ENCODE results near the gene MYO18B. TPM values are rescaled to one million over a fixed set of nuclear protein-coding genes. Genes with fewer than 3 reads are reported as not detected.

Gene MYO18B
- total and polyA plus RNA-seq, 2 of the 4 experiments (the other 2 are of a cell fraction) = under 0.01 TPM; not detected in 1

- H3K9ac ChIP-seq (ENCODE audit: low read depth, low read length) = no peak overlapping the region
- H3K4ac ChIP-seq (ENCODE audit: low read depth, low read length) = no peak overlapping the region
- H4K20me1 ChIP-seq (ENCODE audit: insufficient read depth, low read length) = no peaks in the 10 kb centered on the region
- ChIA-PET CTCF (interaction anchor here (1.0 to 1.1 kb wide), 2 partner anchors 228 to 239 kb away, joined by 3 to 4 read pairs; no protein-coding TSS in a partner anchor), POLR2A (ENCODE audit: unreplicated experiment) (no interaction called here)
- no peak overlapping the region for H4K91ac ChIP-seq (ENCODE audit: insufficient read depth, low read depth, low read length)
- H3K27me3 ChIP-seq (ENCODE audit: control insufficient read depth, insufficient read depth, low read length) = no peaks in the 10 kb centered on the region
- dilution Hi-C loops (cut with HindIII; ENCODE audit: low sequenced_read_pairs, unreplicated experiment) (no loop called here), in situ Hi-C loops (cut with MboI; ENCODE audit: low sequenced_read_pairs) (loop anchor here (5.0 kb wide), 1 partner anchor 234 kb away; no protein-coding TSS in a partner anchor), intact Hi-C loops (cut with micrococcal nuclease) (loop anchor here (5.0 kb wide), 1 partner anchor 254 kb away; no protein-coding TSS in a partner anchor)
- no peaks in the 10 kb centered on the region for H3K36me3 ChIP-seq (ENCODE audit: control insufficient read depth, insufficient read depth, low read length)
- no peak overlapping the region for H2BK20ac ChIP-seq (ENCODE audit: low read depth, low read length)
- no peaks in the 10 kb centered on the region for H3K9me3 ChIP-seq (ENCODE audit: control insufficient read depth, insufficient read depth, low read length)
- no peak overlapping the region for H3K23ac ChIP-seq (ENCODE audit: low read depth, low read length)
- H4K5ac ChIP-seq (ENCODE audit: low read depth, low read length) = no peak overlapping the region
- H3K4me2 ChIP-seq (ENCODE audit: low read depth, low read length) = no peak overlapping the region; the same call in 1 of the 2 replicates
- H3K4me3 ChIP-seq (ENCODE audit: insufficient read depth, low read depth, low read length) = no peak overlapping the region
- H3K14ac ChIP-seq (replicated peaks; ENCODE audit: low read depth, low read length) = no peak overlapping the region
- H3K56ac ChIP-seq (ENCODE audit: extremely low read depth, insufficient read depth, low read length) = no peak overlapping the region
- H2AFZ ChIP-seq (replicated peaks; ENCODE audit: low read length, poor library complexity) = no peak overlapping the region
- no peak overlapping the region for H2BK5ac ChIP-seq (ENCODE audit: low read depth, low read length, poor library complexity, severe bottlenecking)
- DNase-seq (peak; percentile 22), ATAC-seq (ENCODE audit: low read depth) (peak; percentile 32; the same call in 1 of the 2 replicates)
- no peak overlapping the region for H2AK9ac ChIP-seq (replicated peaks; ENCODE audit: low read depth, low read length, poor library complexity)
- H3K4me1 ChIP-seq (ENCODE audit: control insufficient read depth, insufficient read depth, low read length) = no peaks in the 10 kb centered on the region
- H2BK120ac ChIP-seq (ENCODE audit: low read depth, low read length) = no peak overlapping the region
- no peak overlapping the region for H2AK5ac ChIP-seq (ENCODE audit: low read depth, low read length)
- TF ChIP-seq CHD1 (IDR thresholded peaks at IDR 0.05; ENCODE audit: low read depth, low read length) = no peak
- no peak for TF ChIP-seq BHLHE40 (IDR thresholded peaks at IDR 0.05; ENCODE audit: low read depth, low read length)
- no peak for TF ChIP-seq MAFK (IDR thresholded peaks at IDR 0.05; ENCODE audit: low read depth, low read length)
- TF ChIP-seq, protein P1, sequence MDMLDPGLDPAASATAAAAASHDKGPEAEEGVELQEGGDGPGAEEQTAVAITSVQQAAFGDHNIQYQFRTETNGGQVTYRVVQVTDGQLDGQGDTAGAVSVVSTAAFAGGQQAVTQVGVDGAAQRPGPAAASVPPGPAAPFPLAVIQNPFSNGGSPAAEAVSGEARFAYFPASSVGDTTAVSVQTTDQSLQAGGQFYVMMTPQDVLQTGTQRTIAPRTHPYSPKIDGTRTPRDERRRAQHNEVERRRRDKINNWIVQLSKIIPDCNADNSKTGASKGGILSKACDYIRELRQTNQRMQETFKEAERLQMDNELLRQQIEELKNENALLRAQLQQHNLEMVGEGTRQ (IDR thresholded peaks at IDR 0.05; ENCODE audit: low read depth, low read length) = no peak
- TF ChIP-seq MAZ (IDR thresholded peaks at IDR 0.05; ENCODE audit: borderline replicate concordance, low read depth, low read length) = no peak
- TF ChIP-seq CEBPB (IDR thresholded peaks at IDR 0.05; ENCODE audit: low read depth, low read length) = no peak
- no peak for TF ChIP-seq RCOR1 (IDR thresholded peaks at IDR 0.05; ENCODE audit: insufficient replicate concordance, low read length)
- no peak for TF ChIP-seq SMC3 (IDR thresholded peaks at IDR 0.05; ENCODE audit: low read depth, low read length)
- no peak for TF ChIP-seq FOS (IDR thresholded peaks at IDR 0.05; ENCODE audit: low read depth, low read length)
- TF ChIP-seq MXI1 (IDR thresholded peaks at IDR 0.05; ENCODE audit: borderline replicate concordance, low read depth, low read length) = no peak
- TF ChIP-seq POLR2A (IDR thresholded peaks at IDR 0.05; ENCODE audit: low read depth, low read length) = no peak
- TF ChIP-seq, protein P2, sequence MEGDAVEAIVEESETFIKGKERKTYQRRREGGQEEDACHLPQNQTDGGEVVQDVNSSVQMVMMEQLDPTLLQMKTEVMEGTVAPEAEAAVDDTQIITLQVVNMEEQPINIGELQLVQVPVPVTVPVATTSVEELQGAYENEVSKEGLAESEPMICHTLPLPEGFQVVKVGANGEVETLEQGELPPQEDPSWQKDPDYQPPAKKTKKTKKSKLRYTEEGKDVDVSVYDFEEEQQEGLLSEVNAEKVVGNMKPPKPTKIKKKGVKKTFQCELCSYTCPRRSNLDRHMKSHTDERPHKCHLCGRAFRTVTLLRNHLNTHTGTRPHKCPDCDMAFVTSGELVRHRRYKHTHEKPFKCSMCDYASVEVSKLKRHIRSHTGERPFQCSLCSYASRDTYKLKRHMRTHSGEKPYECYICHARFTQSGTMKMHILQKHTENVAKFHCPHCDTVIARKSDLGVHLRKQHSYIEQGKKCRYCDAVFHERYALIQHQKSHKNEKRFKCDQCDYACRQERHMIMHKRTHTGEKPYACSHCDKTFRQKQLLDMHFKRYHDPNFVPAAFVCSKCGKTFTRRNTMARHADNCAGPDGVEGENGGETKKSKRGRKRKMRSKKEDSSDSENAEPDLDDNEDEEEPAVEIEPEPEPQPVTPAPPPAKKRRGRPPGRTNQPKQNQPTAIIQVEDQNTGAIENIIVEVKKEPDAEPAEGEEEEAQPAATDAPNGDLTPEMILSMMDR (conservative IDR thresholded peaks at IDR 0.05; ENCODE audit: low read depth, low read length) = no peak
- TF ChIP-seq ELK1 (IDR thresholded peaks at IDR 0.05; ENCODE audit: borderline replicate concordance, low read depth, low read length) = no peak
- TF ChIP-seq NFE2L2 (IDR thresholded peaks at IDR 0.05; ENCODE audit: low read depth, low read length) = no peak
- no peak overlapping the region for H3K18ac ChIP-seq (ENCODE audit: low read depth, low read length)
- no peak overlapping the region for H2BK15ac ChIP-seq (ENCODE audit: low read depth, low read length)
- no peak overlapping the region for H4K8ac ChIP-seq (ENCODE audit: low read depth in 2 of 2, low read length in 2 of 2)
- no peaks in the 10 kb centered on the region for H3K79me1 ChIP-seq (ENCODE audit: low read depth in 1 of 2, low read length in 2 of 2)
- no peak overlapping the region for H3K27ac ChIP-seq (ENCODE audit: insufficient read depth, low read length)
- no TSS peak for BruUV-seq (replicated peaks)
- no peaks in the 10 kb centered on the region for H3K9me1 ChIP-seq (ENCODE audit: insufficient read depth, low read length)
- WGBS, 2 experiments (ENCODE audit: extremely low coverage in 2 of 2, insufficient read length in 1 of 2) = no CpG with 5 or more reads among the region's 13 CpGs
Measured at GRCh38 chr22:25701056-25701780, 40.8 kb upstream of the MYO18B start.
